ENCODE results near the gene FBXW7. TPM values are rescaled to one million over a fixed set of nuclear protein-coding genes. Genes with fewer than 3 reads are reported as not detected.

FBXW7 gene
- total and polyA plus RNA-seq, 2 donors from 2014 or later = 5.5 to 64.0 TPM

DNA sequence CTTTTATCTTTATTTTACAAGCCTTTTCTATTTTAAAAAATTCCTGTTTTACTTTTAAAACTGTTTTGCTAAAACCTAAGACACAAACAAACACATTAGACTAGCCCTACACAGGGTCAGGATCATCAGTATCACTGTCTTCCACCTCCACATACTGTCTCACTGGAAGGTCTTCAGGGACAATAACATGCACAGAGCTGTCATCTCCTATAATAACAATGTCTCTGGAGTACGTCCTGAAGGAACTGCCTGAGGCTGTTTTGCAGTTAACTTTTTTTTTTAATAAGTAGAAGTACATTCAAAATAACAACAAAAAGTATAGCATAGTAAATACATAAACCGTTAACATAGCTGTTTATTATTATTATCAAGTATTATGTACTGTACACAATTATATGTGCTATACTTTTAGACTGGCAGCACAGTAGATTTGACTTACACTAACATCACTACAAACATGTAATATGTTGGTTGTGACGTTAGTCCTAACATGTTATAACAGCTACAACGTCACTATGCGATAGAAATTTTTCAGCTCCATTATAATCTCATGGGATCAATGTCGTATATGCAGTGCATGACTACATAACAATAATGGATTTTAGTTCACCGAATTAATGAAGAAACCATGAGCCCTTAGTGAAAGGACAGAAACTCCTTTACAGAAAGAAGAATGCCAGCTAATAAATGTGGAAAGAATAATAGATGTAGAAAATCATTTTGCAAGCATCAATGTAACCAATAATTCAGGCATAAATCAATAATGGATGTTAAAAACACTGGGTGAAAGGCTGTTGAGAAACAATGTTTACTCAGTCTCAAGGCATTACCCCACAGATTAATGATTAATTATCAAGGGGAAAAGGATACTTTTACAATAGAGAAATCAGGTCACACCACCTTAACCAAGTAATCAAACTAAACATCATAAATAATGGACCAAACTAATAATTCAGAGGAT is 49.2 kb downstream of the FBXW7 start:
- peaks cover 3 to 12% (median 9%) of the 10 kb centered on the region in 3 donors for H3K4me1 ChIP-seq (ENCODE audit: control insufficient read depth in 2 of 3, insufficient read depth in 2 of 3, low read depth in 1 of 3, low read length in 3 of 3)
- no peak overlapping the region for H3K9ac ChIP-seq (ENCODE audit: low read length in 3 of 3)
- no peaks in the 10 kb centered on the region for H3K27me3 ChIP-seq (ENCODE audit: control insufficient read depth, insufficient read depth, low read length)
- DNase-seq = peak in 2 of 5 donors; percentile 37 to 48
- H3K27ac ChIP-seq (ENCODE audit: low read depth in 2 of 2, low read length in 2 of 2) = no peak overlapping the region
- H3K9me3 ChIP-seq (ENCODE audit: control insufficient read depth in 2 of 3, insufficient read depth in 1 of 3, low read length in 3 of 3) = no peaks in the 10 kb centered on the region
- TF ChIP-seq, protein P1, sequence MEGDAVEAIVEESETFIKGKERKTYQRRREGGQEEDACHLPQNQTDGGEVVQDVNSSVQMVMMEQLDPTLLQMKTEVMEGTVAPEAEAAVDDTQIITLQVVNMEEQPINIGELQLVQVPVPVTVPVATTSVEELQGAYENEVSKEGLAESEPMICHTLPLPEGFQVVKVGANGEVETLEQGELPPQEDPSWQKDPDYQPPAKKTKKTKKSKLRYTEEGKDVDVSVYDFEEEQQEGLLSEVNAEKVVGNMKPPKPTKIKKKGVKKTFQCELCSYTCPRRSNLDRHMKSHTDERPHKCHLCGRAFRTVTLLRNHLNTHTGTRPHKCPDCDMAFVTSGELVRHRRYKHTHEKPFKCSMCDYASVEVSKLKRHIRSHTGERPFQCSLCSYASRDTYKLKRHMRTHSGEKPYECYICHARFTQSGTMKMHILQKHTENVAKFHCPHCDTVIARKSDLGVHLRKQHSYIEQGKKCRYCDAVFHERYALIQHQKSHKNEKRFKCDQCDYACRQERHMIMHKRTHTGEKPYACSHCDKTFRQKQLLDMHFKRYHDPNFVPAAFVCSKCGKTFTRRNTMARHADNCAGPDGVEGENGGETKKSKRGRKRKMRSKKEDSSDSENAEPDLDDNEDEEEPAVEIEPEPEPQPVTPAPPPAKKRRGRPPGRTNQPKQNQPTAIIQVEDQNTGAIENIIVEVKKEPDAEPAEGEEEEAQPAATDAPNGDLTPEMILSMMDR (IDR thresholded peaks at IDR 0.05; ENCODE audit: borderline replicate concordance, extremely low read depth, insufficient read depth) = no peak
- intact Hi-C loops (cut with DNase I) = no loop called here
- FAIRE-seq = peak; percentile 93
- no peak overlapping the region for H3K4me3 ChIP-seq (ENCODE audit: low read length in 3 of 3)
- H3K36me3 ChIP-seq (ENCODE audit: control insufficient read depth in 2 of 3, insufficient read depth in 3 of 3, low read length in 3 of 3) = no peaks in the 10 kb centered on the region

DNA sequence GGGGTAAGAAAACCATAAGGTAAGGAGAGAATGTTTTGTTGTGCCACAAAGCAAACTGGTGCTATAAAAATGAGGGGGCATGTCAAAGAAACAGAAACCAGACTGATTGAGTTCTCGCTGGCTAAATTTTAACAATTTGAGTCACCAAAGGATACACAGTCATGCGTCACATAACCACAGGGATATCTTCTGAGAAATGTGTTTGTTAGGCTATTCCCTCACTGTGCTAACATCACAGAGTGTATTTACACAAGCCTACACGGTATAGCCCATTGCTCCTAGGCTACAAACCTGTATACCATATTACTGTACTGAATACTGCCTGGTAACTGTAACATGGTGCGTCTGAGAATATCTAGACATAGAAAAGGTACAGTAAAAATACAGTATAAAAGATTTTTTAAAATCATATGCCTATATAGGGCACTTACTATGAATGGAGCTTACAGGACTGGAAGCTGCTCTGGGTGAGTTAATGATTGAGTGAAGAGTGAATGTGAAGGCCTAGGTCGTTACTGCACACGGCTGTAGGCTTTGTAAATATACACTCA is 50.1 kb downstream of the FBXW7 start:
- Histone ChIP-seq H3K9me3 (ENCODE audit: control insufficient read depth in 2 of 3, insufficient read depth in 1 of 3, low read length in 3 of 3) (peaks cover 0 to 1% (median 0%) of the 10 kb centered on the region in 3 donors), H3K27me3 (ENCODE audit: control insufficient read depth, insufficient read depth, low read length) (no peaks in the 10 kb centered on the region), H3K9ac (ENCODE audit: low read length in 3 of 3) (peak overlapping the region in 2 of 3 donors; percentile 18 to 30), H3K36me3 (ENCODE audit: control insufficient read depth in 2 of 3, insufficient read depth in 3 of 3, low read length in 3 of 3) (no peaks in the 10 kb centered on the region), H3K4me1 (ENCODE audit: control insufficient read depth in 2 of 3, insufficient read depth in 2 of 3, low read depth in 1 of 3, low read length in 3 of 3) (peaks cover 3 to 12% (median 9%) of the 10 kb centered on the region in 3 donors), H3K27ac (ENCODE audit: low read depth in 2 of 2, low read length in 2 of 2) (peak overlapping the region in 1 of 2 donors; percentile 43), H3K4me3 (ENCODE audit: low read length in 3 of 3) (peak overlapping the region; percentile 26 to 42 (median 30))
- TF ChIP-seq, protein P1 (IDR thresholded peaks at IDR 0.05; ENCODE audit: borderline replicate concordance, extremely low read depth, insufficient read depth) = no peak
- no peak for FAIRE-seq
- peak in 3 of 5 donors; percentile 21 to 83 (median 77) for DNase-seq
- intact Hi-C loops (cut with DNase I) = no loop called here

DNA sequence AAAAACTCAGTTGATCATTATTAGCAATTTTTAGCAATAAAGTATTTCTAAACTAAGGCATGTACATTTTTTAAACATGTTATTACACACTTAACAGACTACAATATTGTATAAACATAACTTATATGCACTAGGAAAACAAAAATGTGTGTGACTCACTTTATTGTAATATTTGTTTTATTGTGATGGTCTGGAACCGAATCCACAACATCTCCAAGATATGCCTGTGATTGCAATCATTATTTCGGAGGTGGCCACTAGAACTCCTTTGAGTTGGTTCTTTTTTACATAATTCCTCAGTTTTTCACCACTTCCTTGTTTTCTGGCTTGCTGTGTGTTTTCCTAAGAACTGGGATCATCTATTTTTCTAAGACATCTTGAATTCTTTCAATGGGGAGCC is 53.7 kb downstream of the FBXW7 start:
- Histone ChIP-seq H3K36me3 (ENCODE audit: control insufficient read depth in 2 of 3, insufficient read depth in 3 of 3, low read length in 3 of 3) (no peaks in the 10 kb centered on the region), H3K27me3 (ENCODE audit: control insufficient read depth, insufficient read depth, low read length) (no peaks in the 10 kb centered on the region), H3K27ac (ENCODE audit: low read depth in 2 of 2, low read length in 2 of 2) (no peak overlapping the region), H3K4me3 (ENCODE audit: low read length in 3 of 3) (no peak overlapping the region), H3K4me1 (ENCODE audit: control insufficient read depth in 2 of 3, insufficient read depth in 2 of 3, low read depth in 1 of 3, low read length in 3 of 3) (peaks cover 3 to 12% (median 9%) of the 10 kb centered on the region in 3 donors), H3K9me3 (ENCODE audit: control insufficient read depth in 2 of 3, insufficient read depth in 1 of 3, low read length in 3 of 3) (peaks cover 0 to 1% (median 0%) of the 10 kb centered on the region in 3 donors), H3K9ac (ENCODE audit: low read length in 3 of 3) (no peak overlapping the region)
- DNase-seq (no peak), FAIRE-seq (no peak)
- intact Hi-C loops (cut with DNase I) = no loop called here
- TF ChIP-seq, protein P1 (IDR thresholded peaks at IDR 0.05; ENCODE audit: borderline replicate concordance, extremely low read depth, insufficient read depth) = no peak
